SH-SY5Y (cell line): ENCODE results near the gene ZNRF2.

ENCODE experiments used
- GATA2 ChIP-seq: IDR thresholded peaks from 2 replicates; pipeline ENCODE4 v1.6.1; 2011; ENCODE audit warnings: mild to moderate bottlenecking, low read depth, low read length
- GATA3 ChIP-seq: IDR thresholded peaks from 2 replicates; pipeline ENCODE4 v1.6.1; 2011; ENCODE audit warnings: low read depth, mild to moderate bottlenecking, low read length, moderate library complexity

Gene ZNRF2

DNA sequence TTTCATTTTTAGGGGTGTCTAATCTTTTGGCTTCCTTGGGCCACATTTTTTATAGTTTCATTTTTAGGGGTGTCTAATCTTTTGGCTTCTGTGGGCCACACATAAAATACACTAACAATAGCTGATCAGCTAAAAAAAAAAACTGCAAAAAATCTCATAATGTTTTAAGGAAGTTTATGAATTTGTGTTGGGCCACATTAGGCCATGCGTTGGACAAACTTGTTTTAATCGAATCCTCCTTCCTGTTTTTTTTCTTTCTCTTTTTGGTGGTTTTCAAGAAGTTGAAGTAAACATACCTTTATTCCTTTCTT is 37.4 kb downstream of the ZNRF2 start:
- TF ChIP-seq GATA2 = no peak
- TF ChIP-seq GATA3 = no peak

DNA sequence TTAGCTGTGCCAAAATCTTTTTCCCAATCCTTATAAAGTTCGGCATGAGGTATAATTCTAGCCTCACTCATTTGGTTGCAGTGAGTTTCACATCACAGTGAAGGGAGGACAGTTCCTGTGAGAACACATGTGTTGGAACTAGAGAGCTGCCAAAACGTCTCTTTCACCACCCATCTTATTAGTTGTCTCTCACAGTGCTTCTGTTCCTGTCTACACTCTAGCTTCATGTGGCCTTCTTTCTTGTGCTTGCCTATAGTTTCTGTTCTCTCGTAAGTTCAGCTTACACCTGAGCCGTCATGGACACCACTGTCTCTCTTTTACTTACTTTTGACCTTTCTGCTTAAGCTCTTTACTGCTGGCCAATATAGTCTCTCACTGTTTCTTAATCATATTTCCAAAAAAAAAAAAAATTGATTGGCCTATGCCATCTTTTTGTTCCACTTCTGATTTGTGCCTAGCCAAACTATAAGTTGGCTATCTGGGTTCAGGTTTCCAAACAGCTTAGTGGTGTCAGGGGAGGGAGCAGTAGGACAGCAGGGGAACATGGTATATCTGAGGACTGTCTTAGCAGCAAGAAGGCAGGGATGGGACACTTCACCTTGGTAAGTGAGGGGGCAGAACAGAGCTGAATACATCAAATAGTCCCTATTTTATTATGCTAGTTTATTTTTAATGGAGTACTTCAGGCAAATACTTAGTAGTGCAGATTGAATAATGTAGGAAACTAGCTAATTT is 38.0 kb downstream of the ZNRF2 start:
- no peak for TF ChIP-seq GATA2
- no peak for TF ChIP-seq GATA3

DNA sequence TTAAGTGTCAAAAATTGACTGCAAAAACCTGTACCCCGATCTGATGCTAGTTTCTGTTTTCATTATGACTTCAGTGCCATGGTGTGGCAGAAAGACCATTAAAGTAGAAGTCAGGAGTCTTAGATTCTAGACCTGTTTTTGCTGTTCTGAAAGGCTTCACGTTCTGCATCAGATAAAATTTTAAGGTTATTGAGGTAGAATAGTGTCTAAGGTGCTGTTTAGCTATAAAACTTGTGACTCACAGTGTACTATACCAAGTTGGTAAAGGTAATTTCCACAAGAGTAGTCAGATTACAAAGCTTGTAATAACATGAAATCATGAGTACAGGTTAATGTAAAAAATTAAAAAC is 38.6 kb downstream of the ZNRF2 start:
- TF ChIP-seq GATA2 = no peak
- no peak for TF ChIP-seq GATA3

DNA sequence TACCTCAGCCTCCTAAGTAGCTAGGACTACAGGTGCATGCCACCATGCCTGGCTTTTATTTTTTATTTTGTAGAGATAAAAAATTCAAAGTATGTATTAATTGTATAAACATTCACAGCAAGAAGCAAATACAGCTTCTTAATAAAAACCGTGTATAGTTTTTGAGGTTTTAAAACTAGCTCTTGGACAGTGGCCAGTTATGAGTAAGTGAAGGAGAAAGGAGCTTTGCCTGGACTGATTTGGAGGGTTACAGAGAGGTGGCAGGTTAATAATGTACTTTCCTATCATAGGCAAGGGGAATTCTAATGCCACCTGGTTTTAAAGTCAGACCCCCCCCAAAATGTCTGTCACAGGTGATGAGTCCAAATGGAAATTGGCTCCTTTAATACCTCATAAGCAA is 43.4 kb downstream of the ZNRF2 start:
- TF ChIP-seq GATA2 (no peak), GATA3 (no peak)

DNA sequence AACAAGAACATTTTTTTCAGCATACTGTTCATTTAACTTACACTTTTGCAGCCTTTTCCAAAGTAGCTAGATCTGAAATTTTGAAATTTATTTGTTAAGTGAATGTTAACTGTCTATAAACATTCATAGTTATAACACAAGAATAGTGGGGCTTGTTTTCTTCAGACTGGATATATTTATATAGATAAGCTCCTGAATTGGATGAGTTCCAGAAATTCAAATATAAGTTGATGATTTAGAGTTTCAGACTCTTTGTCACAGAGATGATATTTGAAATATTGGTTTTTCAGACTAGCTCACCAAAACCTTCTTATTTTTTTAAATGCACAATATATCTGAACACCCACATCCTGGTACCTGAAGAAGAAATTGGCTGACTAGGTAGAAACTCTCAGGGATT is 44.0 kb downstream of the ZNRF2 start:
- TF ChIP-seq GATA3 = no peak

DNA sequence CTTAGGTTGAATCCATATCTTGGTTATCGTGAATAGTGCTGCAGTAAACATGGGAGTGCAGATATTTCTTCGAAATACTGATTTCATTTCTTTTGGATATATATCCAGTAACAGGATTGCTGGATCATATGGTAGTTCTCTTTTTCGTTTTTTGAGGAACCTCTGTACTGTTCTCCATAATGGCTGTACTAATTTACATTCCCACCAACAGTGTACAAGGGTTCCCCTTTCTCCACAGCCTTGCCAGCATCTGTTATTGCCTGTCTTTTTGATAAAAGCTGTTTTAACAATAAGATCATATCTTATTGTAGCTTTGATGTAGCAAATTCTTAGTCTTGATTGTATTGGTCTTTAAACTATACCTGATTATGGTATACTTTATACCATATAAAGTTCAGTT is 45.3 kb downstream of the ZNRF2 start:
- TF ChIP-seq GATA3 = no peak
- TF ChIP-seq GATA2 = no peak

DNA sequence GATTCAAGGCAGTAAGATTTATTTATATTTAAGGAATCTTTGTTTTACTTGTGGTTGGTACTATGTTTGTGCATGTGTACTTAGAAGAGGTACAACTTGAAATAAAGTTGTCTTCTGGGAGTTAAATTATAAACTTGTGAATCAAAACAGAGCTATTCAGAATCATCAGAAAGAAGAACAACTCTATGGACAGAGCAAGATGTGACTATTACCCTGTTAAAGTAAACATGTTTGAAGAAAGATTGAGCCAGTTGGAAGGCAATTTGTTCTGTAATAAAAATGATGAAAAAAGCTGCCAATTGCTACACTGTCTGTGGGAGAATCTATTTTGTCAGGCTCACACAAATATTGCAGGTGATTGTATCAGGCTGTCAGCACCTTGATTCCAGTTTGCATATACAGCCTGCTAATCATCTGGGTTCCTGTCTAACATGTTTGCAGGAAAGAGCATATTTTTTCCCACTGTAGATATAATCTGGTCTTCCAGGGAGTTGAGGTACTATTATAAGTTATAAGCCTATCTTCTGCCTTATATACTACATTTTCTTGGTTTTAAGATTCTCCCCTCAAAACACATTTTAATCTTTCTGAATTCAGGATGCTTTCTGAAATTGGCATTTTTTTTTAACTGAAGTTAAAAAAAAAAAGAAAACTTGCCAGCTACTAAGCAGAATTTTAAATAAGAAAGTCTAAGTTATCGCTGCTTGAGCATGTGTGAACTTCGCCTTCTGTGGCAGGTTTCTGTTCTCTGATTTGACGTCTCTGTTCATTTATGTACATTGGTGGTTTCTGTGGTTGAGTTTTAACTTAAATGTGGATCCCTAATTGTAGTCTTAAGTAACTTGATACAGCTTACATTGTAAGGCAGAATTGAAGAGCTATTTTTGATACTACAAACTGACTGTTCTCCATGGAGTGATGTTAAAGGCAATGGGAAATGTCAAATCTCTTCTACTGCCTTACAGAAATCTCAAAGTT is 46.0 kb downstream of the ZNRF2 start:
- no peak for TF ChIP-seq GATA3
- no peak for TF ChIP-seq GATA2

DNA sequence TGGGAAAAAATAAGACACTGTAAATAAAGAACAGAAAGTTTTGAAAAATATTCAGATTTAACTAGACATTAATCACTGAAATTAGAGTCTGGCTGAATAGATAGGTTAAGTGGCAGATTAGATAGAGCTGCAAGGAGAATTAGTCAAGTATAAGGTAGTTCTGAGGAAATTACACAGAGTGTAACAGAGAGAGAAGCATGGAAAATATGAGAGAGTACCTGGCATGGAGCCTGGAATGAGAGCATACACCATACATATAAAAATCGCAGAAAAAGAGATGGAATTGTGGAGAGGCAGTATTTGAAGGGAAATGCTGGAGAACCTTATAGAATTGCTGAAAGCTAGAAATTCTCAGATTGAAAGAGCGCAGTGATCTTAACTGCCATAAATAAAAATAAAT is 46.9 kb downstream of the ZNRF2 start:
- no peak for TF ChIP-seq GATA3
- no peak for TF ChIP-seq GATA2

DNA sequence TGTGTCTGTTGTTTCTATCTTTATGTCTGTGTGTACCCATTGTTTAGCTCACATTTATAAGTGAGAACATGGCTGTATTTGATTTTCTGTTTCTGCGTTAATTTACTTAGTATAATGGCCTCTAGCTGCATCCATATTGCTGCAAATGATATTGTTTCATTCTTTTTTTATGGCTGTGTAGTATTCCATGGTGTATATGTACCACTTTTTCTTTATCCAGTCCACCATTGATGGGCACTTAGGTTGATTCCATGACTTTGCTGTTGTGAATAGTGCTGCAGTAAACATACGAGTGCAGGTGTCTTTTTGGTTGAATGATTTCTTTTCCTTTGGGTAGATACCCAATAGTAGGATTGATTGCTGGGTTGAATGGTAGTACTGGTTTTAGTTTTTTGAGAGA is 48.2 kb downstream of the ZNRF2 start:
- TF ChIP-seq GATA3 (no peak), GATA2 (no peak)

DNA sequence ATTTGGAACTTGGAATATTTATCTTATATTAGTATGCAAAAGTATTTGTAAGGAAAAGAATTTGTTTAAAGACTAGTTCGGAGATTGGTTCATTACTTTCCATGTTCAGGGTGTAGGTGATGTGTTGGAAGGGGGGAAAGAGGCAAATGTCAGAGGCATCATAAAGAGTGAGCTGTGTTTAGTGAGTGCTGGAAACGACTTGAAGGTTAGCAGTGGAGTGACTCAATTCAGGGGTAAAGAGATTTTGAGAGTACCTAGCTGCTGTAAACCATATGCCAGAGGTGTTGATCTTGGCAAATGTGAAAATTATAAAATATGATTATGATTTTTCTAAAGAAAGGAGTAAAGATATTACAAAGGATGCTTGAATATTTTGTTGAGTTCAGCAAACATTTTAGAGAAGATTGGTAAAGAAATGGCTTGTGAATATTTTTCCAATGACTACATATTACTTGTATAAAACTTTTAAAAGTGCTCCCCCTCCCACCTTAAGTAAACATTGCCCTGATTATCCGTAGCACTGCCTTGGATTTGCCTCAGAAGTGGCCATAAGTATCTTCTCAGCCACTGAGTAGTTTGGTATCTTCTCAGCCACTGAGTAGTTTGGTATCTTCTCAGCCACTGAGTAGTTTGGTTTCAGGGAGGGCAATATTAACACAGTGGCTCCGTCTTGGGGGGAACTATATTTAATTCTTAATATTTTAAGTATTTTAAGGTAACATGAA is 51.5 kb downstream of the ZNRF2 start:
- no peak for TF ChIP-seq GATA2
- TF ChIP-seq GATA3 = no peak

DNA sequence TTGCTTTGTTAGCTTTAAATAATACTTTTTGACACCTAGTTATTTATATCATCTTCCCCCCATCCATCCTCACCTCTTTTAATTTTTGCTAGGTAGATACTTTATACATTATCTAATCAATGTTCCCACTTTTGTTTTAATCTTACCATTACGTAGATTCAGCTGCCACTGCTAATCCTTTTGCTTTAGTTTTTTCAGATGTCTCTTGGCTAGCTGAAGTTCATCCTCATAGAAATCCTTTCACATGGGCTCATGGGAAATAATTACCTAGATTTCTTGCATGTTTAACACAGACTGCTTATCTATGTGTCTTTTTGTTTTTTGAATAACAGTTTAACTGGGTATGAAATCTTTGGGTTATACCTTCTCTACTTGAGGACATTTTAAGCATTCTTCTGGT is 60.1 kb downstream of the ZNRF2 start:
- TF ChIP-seq GATA2 (no peak), GATA3 (no peak)

DNA sequence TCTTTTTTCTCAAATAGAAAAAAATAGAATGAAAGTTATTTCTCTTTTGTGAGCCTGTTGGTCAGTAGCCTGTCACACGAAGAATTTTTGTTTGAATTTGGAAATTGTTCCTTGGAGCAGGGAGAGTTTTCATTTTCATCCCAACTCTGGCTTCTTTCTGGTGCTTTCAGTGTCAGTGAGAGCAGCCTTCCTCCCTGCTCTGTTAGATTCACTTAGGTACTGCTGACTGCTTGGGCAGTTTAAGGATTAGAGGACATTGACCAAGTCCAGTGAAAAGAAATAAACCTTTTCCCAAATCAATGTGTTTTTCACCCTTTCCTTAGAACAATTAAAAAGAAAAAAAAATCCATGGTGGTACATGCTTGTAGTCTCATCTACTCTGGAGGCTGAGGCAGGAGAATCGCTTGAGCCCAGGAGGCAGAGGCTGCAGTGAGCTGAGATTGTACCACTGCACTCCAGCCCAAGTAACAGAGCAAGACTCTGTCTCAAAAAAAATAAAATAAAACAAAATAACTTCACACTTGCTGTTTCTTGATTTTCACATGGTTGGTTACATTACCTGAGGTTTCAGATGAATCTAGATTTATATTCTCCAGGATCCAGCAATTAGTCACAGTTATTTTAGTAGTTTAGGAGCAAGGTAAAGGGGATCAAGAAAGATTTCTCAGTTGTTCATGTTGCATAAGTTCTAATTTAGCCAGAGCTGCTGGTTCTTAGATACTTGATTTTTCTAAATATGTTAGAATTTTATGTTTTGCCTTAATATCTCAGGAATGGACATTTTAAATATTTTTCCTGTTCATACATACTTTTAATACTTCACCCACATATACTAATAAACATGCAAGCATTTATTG is 63.1 kb downstream of the ZNRF2 start:
- no peak for TF ChIP-seq GATA2
- no peak for TF ChIP-seq GATA3

DNA sequence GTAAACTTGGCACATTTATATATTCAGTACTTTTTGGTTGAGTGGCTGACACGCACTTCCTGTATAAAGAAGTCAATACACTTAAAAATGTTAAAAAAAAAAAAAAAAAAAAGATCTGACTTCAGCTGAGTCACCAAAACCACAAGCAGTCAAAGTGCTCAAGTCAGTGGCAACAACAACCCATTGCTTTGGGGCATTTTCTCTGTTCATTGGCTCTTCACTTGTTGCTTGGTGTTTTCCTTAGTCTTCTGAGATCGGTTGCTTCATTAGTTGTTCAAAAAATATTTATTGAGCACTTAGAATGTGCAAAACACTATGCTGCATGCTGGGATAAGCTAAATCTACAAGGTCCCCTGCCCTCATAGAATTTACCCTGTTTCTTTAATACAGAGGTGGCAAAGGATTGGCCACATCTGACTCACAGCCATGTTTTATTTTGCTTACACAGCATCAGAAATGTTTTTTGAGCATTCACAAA is 63.7 kb downstream of the ZNRF2 start:
- TF ChIP-seq GATA2 (no peak), GATA3 (no peak)

DNA sequence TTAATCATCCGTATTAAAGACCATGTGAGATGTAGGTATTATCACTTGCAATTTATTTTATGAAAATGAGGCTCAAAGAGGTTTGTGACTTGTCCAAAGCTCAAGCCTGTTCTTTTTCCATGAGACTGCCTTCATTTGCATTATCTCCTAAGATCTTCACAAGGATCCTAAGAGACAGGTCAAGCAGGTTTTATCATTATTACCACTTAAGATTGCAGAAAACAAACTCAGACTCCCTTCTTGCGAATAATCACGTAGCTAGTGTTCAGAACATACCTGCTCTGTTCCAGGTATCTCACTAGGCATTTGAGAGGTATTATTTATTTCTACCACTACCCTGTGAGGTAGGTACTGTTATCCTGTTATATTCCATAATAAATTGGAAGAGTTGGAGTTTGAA is 64.8 kb downstream of the ZNRF2 start:
- TF ChIP-seq GATA2 (no peak), GATA3 (no peak)

DNA sequence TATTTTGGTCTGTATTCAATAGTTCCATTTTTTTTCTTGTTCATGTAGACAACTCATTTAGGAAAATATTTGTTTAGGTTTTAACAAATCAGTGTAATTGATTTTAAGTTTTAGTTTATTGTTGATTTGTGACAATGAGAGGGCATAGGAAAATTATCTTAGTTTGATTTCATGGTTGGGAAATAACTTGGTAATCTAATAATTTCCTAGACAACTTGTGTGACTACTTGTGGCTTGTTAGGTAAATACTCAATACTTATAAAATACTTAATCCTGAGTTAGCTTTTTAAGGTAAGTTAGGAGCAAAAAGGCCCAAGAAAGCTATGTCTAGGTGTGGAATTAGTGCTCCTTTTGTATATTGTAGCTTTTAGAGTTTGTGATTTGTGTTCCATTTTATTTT is 65.4 kb downstream of the ZNRF2 start:
- TF ChIP-seq GATA3 (no peak), GATA2 (no peak)
